ENCODE results near the gene CDK11B.
"Not testable (repeated sequence)": the region's sequence is repeated elsewhere in the genome, so short reads cannot be mapped to it uniquely, and the experiment has no call there.

CDK11B gene

GRCh38 chr1:1658583-1659549, at the start of gene CDK11B:
TSS of gene CDK11B (minus strand) at chr1:1659004. CDS start at chr1:1657485, 1,519 bp downstream.
- DNase-seq = peak; percentile 97

- not testable (repeated sequence) for DNase-seq
These were observed 49.1 kb upstream of the CDK11B start for GRCh38 chr1:1707897-1708296.

DNA sequence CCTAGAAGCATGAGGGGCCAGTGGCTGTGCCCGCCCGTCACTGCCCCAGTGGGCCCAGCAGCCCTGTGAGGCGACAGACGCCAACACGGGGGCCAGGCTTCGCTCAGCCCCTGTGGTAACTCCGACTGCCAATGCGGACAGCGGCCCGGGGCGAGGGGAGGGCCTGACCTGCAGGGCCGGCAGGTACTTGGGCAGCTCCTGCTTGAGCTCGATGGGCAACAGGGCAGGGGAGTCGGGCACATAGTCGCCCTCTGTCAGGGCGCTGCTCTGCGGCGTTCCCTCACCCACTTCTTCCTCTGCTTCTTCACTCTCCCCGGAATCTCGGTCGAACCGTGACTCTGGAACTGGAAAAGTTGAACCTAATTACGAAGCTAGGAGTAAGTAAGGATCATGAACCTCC, 48.4 kb upstream of the CDK11B start:
- DNase-seq = not testable (repeated sequence)

DNA sequence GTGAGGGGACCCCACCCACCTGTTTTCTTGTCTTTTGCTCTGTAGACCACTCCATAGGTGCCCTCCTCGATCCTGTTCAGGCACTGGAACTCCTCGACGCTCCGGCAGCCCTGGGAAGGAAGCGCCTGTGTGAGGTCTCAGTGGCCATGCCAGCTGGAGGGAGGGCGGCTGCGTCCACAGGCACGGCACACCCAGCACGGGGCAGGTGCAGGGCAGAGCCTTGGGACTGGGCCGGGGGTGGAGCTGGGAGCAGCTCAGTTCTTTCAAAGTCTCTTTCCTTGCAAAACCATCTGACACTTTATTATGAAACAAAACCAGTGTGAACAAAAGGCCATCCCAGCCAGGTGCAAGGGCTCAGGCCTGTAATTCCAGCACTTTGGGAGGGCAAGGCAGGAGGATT, 46.8 kb upstream of the CDK11B start:
- DNase-seq = not testable (repeated sequence)

- peak; percentile 9 for DNase-seq
These were observed 45.6 kb upstream of the CDK11B start for GRCh38 chr1:1704284-1704957.

- DNase-seq = peak; percentile 15
These were observed 45.0 kb upstream of the CDK11B start for GRCh38 chr1:1703796-1704195.

- not testable (repeated sequence) for DNase-seq
These were observed 43.7 kb upstream of the CDK11B start for GRCh38 chr1:1702506-1702905.

GRCh38 chr1:1700557-1700956, 41.8 kb upstream of the CDK11B start:
- not testable (repeated sequence) for DNase-seq

DNA sequence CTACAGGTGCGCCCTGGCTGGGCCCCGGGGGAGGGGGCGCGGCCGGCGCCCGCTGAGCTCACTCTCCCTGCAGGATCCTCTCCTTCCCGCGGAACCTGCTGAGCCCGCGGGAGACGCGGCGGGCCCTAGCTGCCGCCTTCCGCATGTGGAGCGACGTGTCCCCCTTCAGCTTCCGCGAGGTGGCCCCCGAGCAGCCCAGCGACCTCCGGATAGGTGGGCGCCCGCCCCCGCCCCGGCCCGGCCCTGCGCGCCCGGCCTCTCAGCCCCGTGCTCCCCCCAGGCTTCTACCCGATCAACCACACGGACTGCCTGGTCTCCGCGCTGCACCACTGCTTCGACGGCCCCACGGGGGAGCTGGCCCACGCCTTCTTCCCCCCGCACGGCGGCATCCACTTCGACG, 41.3 kb upstream of the CDK11B start:
- DNase-seq = not testable (repeated sequence)

DNA sequence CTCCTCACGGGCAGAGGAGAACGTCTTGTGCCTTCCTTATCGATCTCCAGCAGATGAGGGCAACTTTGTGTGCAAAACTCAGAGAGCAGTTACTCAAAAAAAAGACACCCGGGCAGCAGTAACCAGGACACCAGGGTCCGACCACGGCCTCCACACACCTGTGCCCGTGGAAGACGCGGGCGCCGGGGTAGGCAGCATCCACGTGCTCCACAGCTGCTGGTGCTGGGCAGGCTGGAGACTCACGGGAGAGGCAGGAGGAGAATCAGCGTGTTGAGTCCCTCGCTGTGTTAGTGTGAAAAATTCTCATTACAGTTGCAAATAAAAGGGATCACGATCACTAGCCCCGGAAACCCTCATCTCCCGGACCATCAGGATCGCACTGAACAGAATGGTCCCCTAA, 40.3 kb upstream of the CDK11B start:
- DNase-seq = not testable (repeated sequence)

- peak; percentile 8 for DNase-seq
These were observed 38.8 kb upstream of the CDK11B start for GRCh38 chr1:1697358-1698183.

- peak; percentile 11 for DNase-seq
These were observed 37.9 kb upstream of the CDK11B start for GRCh38 chr1:1696431-1697357.

DNA sequence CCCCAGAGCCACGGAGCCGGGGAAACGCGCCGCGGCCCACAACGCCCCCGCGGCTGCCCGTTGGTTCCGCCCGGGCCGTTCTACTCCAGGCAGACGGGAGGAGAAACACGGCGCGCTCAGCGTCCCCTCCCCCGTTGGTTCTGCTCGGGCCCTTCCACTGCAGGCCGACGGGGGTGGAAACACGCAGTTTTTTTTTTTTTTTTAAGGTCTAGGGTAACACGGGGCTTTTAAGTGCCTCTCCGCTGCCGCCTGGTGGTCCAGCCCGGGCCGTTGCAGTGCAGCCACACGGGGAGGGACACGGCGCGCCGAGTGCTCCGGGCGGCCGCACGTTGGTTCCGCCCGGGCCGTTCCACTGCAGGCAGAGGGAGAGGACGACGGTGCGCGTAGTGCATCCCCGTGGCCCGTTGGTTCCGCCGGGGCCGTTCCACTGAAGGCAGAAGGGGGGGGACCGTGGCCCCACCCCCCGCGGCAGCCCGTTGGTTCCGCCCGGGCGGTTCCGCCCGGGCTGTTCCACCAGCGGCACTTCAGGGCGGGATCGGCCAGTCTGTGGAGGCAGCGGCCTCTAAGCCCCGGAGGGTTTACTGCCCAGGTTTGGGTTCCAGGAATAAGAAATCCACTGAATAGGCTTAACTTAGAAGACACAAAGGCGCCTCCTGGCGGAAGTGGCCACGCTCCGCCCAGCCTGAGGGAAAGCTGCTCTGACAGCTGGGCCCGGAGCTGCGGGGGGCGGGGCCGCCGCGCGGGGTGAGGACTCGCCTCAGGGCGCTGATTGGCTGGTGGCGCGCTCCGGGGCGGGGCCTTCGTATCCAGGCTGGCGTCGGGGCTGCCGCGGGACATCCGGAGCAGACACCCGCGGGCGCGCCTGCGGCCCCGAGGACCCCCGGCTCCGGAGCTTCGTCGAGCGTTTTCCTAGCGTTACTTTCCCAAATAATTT, 34.2 kb upstream of the CDK11B start, which contains the start of gene SLC35E2B:
Gene SLC35E2B, minus strand, starts transcription at position 82 of the 934 bp plus-strand sequence. CDS start 16,096 bp downstream, outside the sequence.
- DNase-seq = peak; percentile 96

DNA sequence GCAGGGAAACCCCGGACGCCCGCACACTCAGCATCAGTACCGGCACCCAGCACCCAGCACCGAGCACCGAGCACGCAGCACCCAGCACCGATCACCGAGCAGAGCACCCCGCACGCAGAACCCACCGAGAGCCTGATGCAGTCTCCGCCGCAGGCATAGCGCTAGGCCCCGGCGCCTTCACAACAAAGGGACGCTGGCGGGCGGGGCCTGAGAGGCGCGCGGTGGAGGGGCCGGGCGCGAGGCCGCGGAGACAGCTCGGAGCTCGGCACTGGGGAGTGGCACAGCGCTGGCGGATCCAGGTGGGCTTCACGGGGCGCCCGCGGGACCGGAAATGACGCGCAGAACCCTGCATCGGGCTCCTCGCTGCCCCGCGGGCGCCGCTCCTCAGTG, 33.5 kb upstream of the CDK11B start:
- DNase-seq = peak; percentile 86

DNA sequence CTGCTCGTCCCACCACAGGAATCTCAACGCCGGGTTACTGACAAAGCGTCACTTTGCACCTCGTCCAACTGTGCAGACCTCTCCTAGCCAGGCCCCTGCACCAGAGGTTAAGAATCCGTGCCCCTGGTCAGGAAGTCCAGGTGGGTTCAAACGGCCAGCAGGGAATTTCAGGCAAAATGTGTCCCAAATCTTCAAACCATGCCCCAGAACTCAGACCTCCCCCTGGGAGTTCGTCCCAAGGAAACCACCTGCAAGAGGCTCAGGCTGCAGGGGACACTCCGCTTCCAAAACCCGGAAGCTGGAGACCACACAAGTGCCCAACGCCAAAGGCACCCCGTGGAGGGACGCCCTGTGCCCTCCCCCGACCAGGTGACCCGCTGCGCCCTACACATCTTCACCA, 32.6 kb upstream of the CDK11B start:
- not testable (repeated sequence) for DNase-seq

- DNase-seq = not testable (repeated sequence)
These were observed 30.7 kb upstream of the CDK11B start for GRCh38 chr1:1689526-1689925.

- DNase-seq = no peak
These were observed 29.0 kb upstream of the CDK11B start for GRCh38 chr1:1687846-1688245.

- no peak for DNase-seq
These were observed 25.4 kb upstream of the CDK11B start for GRCh38 chr1:1684031-1684681.

DNA sequence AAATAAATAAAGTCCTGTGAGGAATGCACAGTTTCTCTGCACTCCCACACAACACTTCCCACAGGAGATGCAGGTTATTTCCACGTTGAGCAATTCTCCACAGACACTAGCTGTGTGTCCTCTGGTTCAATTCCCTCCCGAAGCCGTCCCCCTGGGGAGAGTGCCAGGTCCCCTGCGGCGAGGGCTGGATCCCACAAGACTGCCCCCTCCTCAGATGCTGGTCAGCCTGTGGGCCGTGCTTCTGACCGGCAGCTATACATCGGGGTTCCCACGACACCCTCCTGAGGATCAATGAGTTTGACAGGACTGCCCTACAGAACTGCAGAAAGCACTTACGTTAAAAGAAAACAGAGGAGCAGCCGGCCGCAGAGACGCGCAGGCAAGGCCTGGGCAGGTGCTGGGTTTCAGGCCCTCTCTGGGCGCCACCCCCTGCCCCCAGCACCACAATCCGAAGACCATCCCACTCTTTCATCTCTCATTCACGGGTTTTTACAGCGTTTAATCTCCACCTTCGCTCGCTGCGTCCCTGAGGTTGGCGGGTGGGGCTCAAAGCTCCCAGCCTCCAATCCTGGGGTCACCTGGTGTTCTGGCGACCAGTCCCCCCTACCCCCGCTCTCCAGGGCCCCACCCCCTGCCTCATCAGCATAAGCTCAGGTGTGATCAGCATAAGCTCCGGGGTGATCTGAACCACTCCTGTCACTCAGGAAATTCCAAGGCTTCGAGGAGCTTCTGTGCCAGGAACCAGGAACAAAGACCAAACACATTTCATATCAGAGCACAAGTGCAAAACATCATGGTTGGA, 24.5 kb upstream of the CDK11B start:
- DNase-seq = no peak

Measured in femur (tissue), 1 donor.